Measurements from ENCODE around the gene MYMK.

MYMK gene

DNA sequence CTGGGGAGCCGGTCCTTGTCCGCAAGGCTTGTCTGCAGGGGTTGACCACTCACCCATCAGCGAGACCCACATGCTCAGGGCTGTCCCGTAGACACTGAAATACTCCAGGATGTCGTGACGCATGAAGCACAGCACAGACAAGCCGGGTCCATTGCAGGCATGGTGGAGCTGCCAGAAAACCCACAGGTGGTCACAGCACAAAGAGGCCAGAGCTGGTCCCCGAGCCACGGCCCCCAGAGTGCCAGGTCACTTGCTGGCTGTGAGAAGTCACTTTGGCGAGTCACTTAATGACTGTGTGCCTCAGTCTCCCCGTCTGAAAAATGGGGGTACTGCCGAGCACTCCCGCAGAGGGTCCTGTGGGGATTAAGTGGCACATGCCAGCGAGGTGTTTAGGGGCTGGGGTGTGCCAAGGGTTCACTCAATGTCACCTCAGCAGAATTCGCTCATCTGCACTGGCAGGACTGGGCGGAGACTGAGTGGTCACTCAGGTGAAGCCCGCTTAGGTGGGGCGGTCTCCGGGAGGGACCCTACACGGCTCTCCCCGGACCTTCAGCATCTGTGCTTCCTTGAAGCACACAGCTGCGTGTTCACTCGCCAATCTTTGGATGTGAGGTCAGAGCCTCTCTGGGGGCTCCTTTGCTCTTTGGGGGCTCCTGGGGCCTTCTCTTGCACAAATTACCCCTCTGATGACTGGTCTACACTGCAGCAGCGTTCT lies 4.5 kb downstream of the MYMK start:
- no peak for DNase-seq (ENCODE audit: extremely low read depth in 1 of 2, low read depth in 1 of 2)

DNA sequence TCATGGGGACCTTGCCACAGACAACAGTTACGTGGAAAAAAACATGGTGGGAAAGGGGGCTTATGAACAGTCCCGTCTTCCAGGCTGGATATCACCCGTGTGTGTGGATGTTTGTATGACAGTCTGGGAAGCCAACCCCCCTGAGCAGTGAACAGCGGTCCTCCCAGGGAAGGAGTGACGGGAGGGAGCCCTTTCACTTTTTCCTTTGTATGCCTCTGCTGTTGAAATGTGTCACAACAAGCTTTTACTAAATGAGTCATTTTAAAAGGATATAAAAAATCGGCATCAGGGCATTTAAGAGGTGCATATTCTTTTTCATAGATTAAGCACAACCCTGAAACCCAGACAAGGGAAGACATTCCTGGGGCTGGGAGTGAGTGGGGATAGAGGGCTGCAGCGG lies 5.1 kb downstream of the MYMK start:
- DNase-seq (ENCODE audit: extremely low read depth in 1 of 2, low read depth in 1 of 2) = no peak

- no peak for DNase-seq (ENCODE audit: extremely low read depth in 1 of 2, low read depth in 1 of 2)
Measured at GRCh38 chr9:133518706-133519449, 5.9 kb downstream of the MYMK start.

DNA sequence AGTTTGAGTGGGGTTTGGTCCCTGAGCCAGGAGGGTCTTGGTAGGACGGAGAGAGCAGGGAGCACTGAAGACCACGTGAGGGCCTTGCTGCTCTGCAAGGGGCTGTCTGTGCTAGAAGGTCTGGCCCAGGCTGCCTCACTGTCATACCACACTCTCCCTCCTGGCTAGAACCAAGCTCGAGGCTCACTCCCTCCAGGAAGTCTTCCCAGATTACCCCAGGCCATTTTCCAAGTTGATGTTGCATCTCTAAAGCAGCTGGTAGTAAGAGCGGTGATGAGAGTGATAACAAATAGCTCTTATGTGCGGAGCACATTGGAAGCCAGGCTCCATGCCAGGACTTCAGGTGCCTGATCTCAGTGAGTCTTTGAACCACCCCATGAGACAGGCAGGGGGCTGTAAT lies 6.6 kb downstream of the MYMK start:
- no peak for DNase-seq (ENCODE audit: extremely low read depth in 1 of 2, low read depth in 1 of 2)

- no peak for DNase-seq (ENCODE audit: extremely low read depth in 1 of 2, low read depth in 1 of 2)
Measured at GRCh38 chr9:133517711-133518110, 7.0 kb downstream of the MYMK start.

DNA sequence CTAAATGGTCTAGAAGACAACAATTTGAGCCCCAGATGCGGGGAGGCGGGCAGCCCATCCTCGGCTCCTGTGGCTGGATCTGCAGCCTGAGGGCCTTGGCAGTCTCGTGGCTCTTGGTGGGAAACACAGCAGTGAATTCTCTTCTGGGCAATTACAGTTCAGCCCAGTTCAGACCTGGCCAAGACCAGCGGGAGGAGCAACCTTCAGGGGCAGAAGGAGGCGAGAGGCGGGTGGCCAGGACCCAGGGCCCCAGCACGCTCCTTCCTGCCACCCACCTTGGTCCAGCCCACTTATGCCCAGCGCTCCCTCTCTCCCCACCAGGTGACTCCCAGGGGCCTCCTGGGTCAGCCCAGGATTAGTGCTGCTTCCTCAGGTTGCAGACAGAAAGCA lies 7.8 kb downstream of the MYMK start:
- no peak for DNase-seq (ENCODE audit: extremely low read depth in 1 of 2, low read depth in 1 of 2)

DNA sequence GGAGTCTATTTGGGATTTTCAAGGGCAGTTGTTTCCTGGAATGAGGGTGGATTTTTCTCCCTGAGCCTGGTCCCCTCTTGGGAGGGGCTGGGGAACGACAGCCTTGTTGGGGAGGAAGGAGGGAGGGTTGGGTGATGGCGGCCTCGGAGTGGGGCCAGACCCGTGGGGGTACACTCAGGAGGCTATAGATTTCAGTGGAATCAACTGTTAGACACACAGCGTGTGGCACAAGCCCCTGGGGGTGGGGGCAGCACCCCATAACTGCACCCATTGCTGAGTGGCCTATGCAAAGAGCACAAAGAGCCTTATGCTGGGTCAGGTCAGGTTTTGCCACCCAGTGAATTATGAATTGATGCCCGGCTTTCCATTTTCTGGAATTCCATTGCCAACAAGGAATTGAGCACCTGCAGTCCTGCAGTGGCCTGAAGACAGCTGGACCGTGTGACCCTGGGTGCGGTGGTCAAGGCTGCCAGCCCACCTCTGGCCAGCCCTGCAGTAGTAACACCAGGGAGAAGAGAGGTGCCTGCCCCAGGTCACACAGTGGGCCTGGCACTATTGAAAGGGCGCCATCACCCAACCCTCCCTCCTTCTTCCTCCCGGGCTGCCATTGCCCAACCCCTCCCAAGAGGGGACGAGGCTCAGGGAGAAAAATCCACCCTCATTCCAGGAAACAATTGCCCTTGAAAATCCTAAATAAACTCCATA lies 8.4 kb downstream of the MYMK start:
- DNase-seq (ENCODE audit: extremely low read depth in 1 of 2, low read depth in 1 of 2) = no peak

GRCh38 chr9:133515615-133516255 lies 9.0 kb downstream of the MYMK start:
- DNase-seq (ENCODE audit: extremely low read depth in 1 of 2, low read depth in 1 of 2) = no peak

- DNase-seq (ENCODE audit: extremely low read depth in 1 of 2, low read depth in 1 of 2) = no peak
Measured at GRCh38 chr9:133515240-133515610, 9.5 kb downstream of the MYMK start.

- DNase-seq (ENCODE audit: extremely low read depth in 1 of 2, low read depth in 1 of 2) = no peak
Measured at GRCh38 chr9:133514460-133515239, 10.1 kb downstream of the MYMK start.

DNA sequence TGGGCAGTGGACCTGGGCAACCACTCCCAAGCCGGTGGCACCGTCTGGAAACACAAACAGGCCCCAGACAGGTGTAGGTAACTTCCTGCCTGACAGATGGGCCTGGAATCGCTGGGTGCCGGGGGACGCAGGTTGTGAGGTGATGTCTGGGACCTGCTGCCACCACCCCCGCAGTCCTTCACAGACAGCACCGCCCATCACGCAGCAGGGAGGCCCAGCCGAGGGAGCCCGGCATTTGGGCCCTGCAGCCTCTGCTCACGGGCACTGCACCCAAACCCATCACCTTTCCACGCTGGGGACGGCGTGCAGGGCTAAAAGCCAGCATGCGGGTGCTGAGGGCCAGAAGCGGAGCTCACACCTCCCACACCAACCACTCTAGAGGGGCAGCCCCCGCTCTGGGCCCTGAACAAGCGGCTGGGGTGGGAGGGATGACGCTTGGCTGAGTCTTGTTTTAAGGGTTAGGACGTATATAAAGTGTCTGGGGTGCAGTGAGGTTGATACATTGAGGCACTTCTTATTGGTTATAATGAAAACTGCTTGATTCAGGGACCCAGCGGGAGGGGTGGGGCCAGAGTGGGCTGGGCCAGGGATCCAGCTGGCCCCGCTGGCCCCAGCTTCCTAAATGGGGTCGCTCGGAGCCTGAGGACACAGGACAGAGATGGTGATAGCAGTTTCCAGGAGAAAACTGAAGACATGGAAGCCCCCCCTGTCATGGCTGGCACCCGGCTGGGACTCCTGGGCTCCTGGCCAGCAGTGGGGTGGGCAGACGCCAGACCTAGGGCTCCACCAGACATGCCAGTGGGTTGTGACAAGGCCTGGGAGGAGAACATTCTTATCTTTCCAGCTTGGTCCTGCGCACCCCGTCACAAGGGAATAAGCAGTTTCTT lies 11.3 kb downstream of the MYMK start:
- no peak for DNase-seq (ENCODE audit: extremely low read depth in 1 of 2, low read depth in 1 of 2)

DNA sequence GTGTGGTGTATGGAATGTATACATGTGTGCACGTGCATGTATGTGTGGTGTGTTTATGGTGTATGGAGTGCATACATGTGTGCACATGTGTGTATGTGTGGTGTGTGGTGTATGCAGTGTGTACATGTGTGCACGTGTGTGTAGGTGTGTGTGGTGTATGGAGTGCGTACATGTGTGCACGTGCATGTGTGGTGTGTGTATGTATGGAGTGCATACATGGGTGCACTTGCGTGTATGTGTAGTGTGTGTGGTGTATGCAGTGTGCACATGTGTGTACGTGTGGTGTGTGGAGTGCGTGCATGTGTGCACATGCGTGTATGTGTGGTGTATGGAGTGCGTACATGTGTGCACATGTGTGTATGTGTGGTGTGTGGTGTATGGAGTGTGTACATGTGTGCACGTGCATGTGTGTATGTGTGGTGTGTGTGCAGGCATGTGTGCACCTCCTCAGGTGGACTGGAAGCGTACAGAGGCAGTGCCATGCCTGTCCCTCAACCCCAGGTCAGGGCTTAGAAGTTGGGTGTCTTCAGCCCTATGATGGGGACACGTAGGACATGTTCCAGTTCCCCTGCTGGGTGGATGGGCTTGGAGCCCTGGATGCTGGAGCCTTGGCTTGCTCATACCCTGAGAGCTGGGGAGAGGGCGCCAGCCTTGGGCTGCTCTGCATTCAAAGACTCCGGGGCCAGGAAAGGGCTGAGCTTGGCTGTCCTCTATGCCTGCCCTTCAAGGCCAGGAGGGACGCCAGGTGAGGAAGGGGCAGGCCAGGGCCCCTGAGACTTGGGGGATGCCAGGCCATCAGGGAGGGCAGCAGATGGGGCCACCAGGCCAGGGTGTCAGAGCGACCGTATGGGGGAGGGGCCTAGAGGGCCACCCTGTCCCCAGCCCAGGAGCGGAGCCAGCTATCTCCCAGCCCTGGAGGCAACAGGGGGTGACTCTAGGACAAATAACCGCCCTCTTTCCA lies 12.2 kb downstream of the MYMK start:
- no peak for DNase-seq (ENCODE audit: extremely low read depth in 1 of 2, low read depth in 1 of 2)

DNA sequence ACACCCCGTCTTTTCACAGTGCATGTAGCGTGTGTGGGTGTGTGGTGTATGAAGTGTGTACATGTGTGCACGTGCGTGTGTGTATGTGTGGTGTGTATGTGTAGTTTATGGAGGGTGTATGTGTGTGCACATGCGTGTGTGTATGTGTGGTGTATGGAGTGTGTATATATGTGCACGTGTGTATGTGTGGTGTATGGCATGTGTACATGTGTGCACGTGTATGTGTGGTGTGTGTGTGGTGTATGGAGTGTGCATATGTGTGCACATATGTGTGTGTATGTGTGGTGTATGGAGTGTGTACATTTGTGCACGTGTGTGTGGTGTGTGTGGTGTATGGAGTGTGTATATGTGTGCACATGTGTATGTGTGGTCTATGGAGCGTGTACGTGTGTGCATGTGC lies 13.2 kb downstream of the MYMK start:
- DNase-seq (ENCODE audit: extremely low read depth in 1 of 2, low read depth in 1 of 2) = no peak

- no peak for DNase-seq (ENCODE audit: extremely low read depth in 1 of 2, low read depth in 1 of 2)
Measured at GRCh38 chr9:133510926-133511505, 13.7 kb downstream of the MYMK start.

GRCh38 chr9:133509179-133510083 lies 15.3 kb downstream of the MYMK start:
- no peak for DNase-seq (ENCODE audit: extremely low read depth in 1 of 2, low read depth in 1 of 2)

DNA sequence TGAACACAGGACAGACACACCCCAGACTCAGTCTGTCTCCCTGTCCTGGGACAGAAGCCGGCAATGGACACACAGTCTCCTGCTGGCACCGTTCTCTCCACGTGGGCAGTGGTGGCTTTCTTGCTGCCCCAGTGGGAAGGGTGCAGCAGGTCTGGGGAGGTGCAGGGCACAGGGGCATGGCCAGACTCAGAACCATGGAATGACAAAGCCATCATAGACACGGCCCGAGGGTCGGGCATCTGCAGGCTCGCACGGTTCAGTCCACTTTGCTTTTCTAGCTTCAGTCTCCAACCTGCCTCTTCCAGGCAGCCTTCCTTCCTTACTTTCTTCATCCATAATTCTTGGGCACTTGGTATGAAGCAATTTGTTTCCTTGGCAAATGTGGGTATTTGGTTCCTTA lies 16.7 kb downstream of the MYMK start:
- no peak for DNase-seq (ENCODE audit: extremely low read depth in 1 of 2, low read depth in 1 of 2)

GRCh38 chr9:133507246-133507965 lies 17.4 kb downstream of the MYMK start:
- no peak for DNase-seq (ENCODE audit: extremely low read depth in 1 of 2, low read depth in 1 of 2)
